Sigmoid colon (tissue), 7 donors: ENCODE data around the gene SSPN. TPM values are rescaled to one million over a fixed set of nuclear protein-coding genes. Genes with fewer than 3 reads are reported as not detected.

ENCODE experiments used
- DNase-seq: peaks from one replicate; pipeline ENCODE4 v3.0.0-alpha.2; 2019
- H3K27ac ChIP-seq, 4 donors: fragments of 200-600 bp; sonication (generic); one replicate each; pipeline ENCODE4 v1.5.1; 2016 to 2019; ENCODE audit warnings: mild to moderate bottlenecking in 1 of 4
- H3K27me3 ChIP-seq, 3 donors: fragments of 200-600 bp; sonication (generic); one replicate each; pipeline ENCODE4 v1.5.1; 2019; ENCODE audit warnings: mild to moderate bottlenecking in 1 of 3
- H3K36me3 ChIP-seq, 4 donors: fragments of 200-600 bp; sonication (generic); one replicate each; pipeline ENCODE4 v1.5.1; 2016 to 2019
- H3K4me1 ChIP-seq, 4 donors: fragments of 200-600 bp; sonication (generic); one replicate each; pipeline ENCODE4 v1.5.1; 2017 to 2019
- H3K4me3 ChIP-seq, 4 donors: fragments of 200-600 bp; sonication (generic); one replicate each; pipeline ENCODE4 v1.5.1; 2017 to 2019; ENCODE audit warnings: mild to moderate bottlenecking in 2 of 4, moderate library complexity in 1 of 4
- H3K9me3 ChIP-seq, 4 donors: fragments of 200-600 bp in 3 of 4; sonication (generic) in 3 of 4; one replicate each; pipeline versions ENCODE4 v1.5.1 to v1.6.1; 2013 to 2019
- CTCF ChIP-seq, 4 experiments: fragments of 450-650 bp in 3 of 4; fragments of 200-600 bp in 1 of 4; IDR thresholded peaks; one replicate each; pipeline ENCODE4 v1.5.1; 2016 to 2019; ENCODE audit warnings: antibody characterized with exemption in 4 of 4, mild to moderate bottlenecking in 3 of 4, moderate library complexity in 2 of 4
- EP300 ChIP-seq, 4 donors: sonication (generic); formaldehyde crosslinking; IDR thresholded peaks; one replicate each; pipeline ENCODE4 v1.6.1; 2017; ENCODE audit warnings: antibody characterized with exemption in 4 of 4
- POLR2A ChIP-seq, 2 donors: fragments of 450-650 bp; IDR thresholded peaks; one replicate each; pipeline ENCODE4 v1.6.1; 2016; ENCODE audit warnings: antibody characterized with exemption in 2 of 2, mild to moderate bottlenecking in 2 of 2, moderate library complexity in 2 of 2
- POLR2AphosphoS5 ChIP-seq, 4 donors: sonication (generic); formaldehyde crosslinking; IDR thresholded peaks; one replicate each; pipeline ENCODE4 v1.6.1; 2017; ENCODE audit warnings: antibody characterized with exemption in 4 of 4
- WGBS, 2 donors: extraction: QIAGEN DNeasy Blood & Tissue Kit; methylation state at CpG; one replicate each; pipeline ENCODE4 v1.1.7; 2013; 5-methylcytosine and 5-hydroxymethylcytosine counted together
- intact Hi-C: fragments of 100-400 bp; cut with DNase I; formaldehyde crosslinking; loops from one replicate; pipeline ENCODE4 v1.15.1; 2023
- polyA plus RNA-seq, 3 donors: library from polyadenylated mRNA; stranded (reverse); fragments of 200-250 nt; gene quantifications; one replicate each; pipeline ENCODE4 v1.2.3, GENCODE V29; 2013
- total RNA-seq, 4 donors: library from RNA; depleted of rRNA; stranded (reverse); fragments of >200 nt; gene quantifications; one replicate each; pipeline ENCODE4 v1.1.0, GENCODE V29; 2016
- donor health status: healthy with polysubstance abuse.
- donor health status: Bipolar disorder and iron deficiency.
- donor health status: healthy.

Gene SSPN
- total and polyA plus RNA-seq, 7 donors = 3.2 to 54.0 (median 30.3) TPM

DNA sequence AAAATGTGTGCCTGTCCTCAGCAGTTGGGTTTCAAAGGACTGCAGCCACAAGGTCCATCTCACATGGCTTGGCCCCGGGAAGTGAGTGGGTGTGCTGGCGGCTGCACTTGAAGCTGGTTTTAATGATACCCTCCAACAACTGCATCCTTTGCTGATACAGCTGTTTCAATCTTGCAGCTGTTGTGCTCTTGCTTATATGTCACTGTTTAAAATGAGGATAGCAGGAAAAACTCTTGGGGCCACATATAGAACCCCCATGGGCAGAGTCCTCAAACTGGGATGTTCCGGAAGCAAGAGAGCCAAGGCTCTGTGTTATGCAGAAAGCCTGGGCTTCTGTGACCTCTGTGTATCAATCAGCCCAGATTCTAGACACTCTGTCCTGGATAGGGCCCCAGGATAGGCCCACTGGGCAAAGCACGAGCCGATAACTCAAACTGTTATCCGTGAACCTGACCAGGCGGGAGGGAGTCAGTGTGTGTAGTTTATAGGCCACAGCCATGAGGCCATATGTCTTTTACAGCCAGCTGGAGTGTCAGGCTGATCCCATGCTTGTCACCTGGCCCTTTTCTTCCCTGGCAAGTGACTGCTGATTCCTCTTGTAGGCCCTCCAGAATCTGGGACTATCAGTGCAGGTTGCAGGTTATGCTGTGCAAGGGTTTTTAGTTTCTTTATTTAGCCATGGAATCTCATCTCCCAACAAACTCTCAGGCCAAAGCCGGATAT is 74.3 kb downstream of the SSPN start:
- no peaks in the 10 kb centered on the region for H3K9me3 ChIP-seq
- no peaks in the 10 kb centered on the region for H3K36me3 ChIP-seq
- TF ChIP-seq CTCF (IDR thresholded peaks at IDR 0.05) (no peak), POLR2AphosphoS5 (IDR thresholded peaks at IDR 0.05) (no peak), EP300 (IDR thresholded peaks at IDR 0.05) (no peak), POLR2A (IDR thresholded peaks at IDR 0.05) (no peak)
- H3K27me3 ChIP-seq = no peaks in the 10 kb centered on the region
- intact Hi-C loops = loop anchor here (5.0 kb wide), 2 partner anchors 37 to 72 kb away; partner anchors contain the start of gene SSPN
- no peak overlapping the region for H3K27ac ChIP-seq
- H3K4me3 ChIP-seq = no peak overlapping the region
- DNase-seq = no peak
- peaks cover 0 to 34% (median 25%) of the 10 kb centered on the region in 4 donors for H3K4me1 ChIP-seq
- WGBS, 2 donors = 90 to 92% methylated on average over 8 of the region's 8 CpGs

GRCh38 chr12:26271024-26271423 is 75.7 kb downstream of the SSPN start:
- peak overlapping the region in 1 of 4 donors; percentile 84 for H3K27ac ChIP-seq
- H3K4me3 ChIP-seq = no peak overlapping the region
- DNase-seq = no peak
- H3K27me3 ChIP-seq = no peaks in the 10 kb centered on the region
- no peaks in the 10 kb centered on the region for H3K36me3 ChIP-seq
- peaks cover 0 to 40% (median 31%) of the 10 kb centered on the region in 4 donors for H3K4me1 ChIP-seq
- 66 to 77% methylated on average over 2 of the region's 2 CpGs for WGBS, 2 donors
- TF ChIP-seq POLR2A (IDR thresholded peaks at IDR 0.05) (no peak), POLR2AphosphoS5 (IDR thresholded peaks at IDR 0.05) (no peak), CTCF (IDR thresholded peaks at IDR 0.05) (no peak), EP300 (IDR thresholded peaks at IDR 0.05) (no peak)
- intact Hi-C loops = loop anchor here (5.0 kb wide), 2 partner anchors 39 to 74 kb away; partner anchors contain the start of gene SSPN
- no peaks in the 10 kb centered on the region for H3K9me3 ChIP-seq

GRCh38 chr12:26271889-26272492 is 76.6 kb downstream of the SSPN start:
- Histone ChIP-seq H3K27ac (peak overlapping the region in 2 of 4 donors; percentile 53 to 84), H3K27me3 (no peaks in the 10 kb centered on the region), H3K36me3 (no peaks in the 10 kb centered on the region), H3K4me3 (no peak overlapping the region), H3K4me1 (peaks cover 0 to 40% (median 31%) of the 10 kb centered on the region in 4 donors), H3K9me3 (no peaks in the 10 kb centered on the region)
- peak; percentile 89 for DNase-seq
- TF ChIP-seq POLR2AphosphoS5 (IDR thresholded peaks at IDR 0.05) (peak in 2 of 4 donors; percentile 18 to 57), POLR2A (IDR thresholded peaks at IDR 0.05) (no peak), CTCF (IDR thresholded peaks at IDR 0.05) (no peak)
- intact Hi-C loops = loop anchor here (5.0 kb wide), 2 partner anchors 40 to 75 kb away; partner anchors contain the start of gene SSPN
- 33 to 59% methylated on average over 14 of the region's 14 CpGs for WGBS, 2 donors

GRCh38 chr12:26272851-26273250 is 77.5 kb downstream of the SSPN start:
- DNase-seq = no peak
- WGBS, 2 donors = 89 to 92% methylated on average over 2 of the region's 2 CpGs
- H3K36me3 ChIP-seq = no peaks in the 10 kb centered on the region
- no peaks in the 10 kb centered on the region for H3K9me3 ChIP-seq
- intact Hi-C loops = loop anchor here (5.0 kb wide), 2 partner anchors 41 to 76 kb away; partner anchors contain the start of gene SSPN
- no peak for TF ChIP-seq CTCF (IDR thresholded peaks at IDR 0.05)
- peaks cover 0 to 40% (median 31%) of the 10 kb centered on the region in 4 donors for H3K4me1 ChIP-seq
- peak overlapping the region in 1 of 4 donors; percentile 84 for H3K27ac ChIP-seq
- H3K4me3 ChIP-seq = no peak overlapping the region
- no peaks in the 10 kb centered on the region for H3K27me3 ChIP-seq
